HepG2 (cell line): ENCODE measurements around the gene QDPR. TPM values are rescaled to one million over a fixed set of nuclear protein-coding genes. Genes with fewer than 3 reads are reported as not detected.

Experiments used
- FOXK1 ChIP-seq: sonication (generic); formaldehyde crosslinking; IDR thresholded peaks from 2 replicates; pipeline ENCODE4 v1.4.0; 2020; ENCODE audit warnings: low read depth, missing genetic modification reagents, borderline replicate concordance
- KLF15 ChIP-seq: sonication (generic); formaldehyde crosslinking; IDR thresholded peaks from 2 replicates; pipeline ENCODE4 v1.8.1; 2023; ENCODE audit warnings: borderline replicate concordance, mild to moderate bottlenecking, inconsistent platforms, missing genetic modification reagents, mixed read lengths
- MAFK ChIP-seq, 2 experiments: IDR thresholded peaks in 1 of 2; conservative IDR thresholded peaks in 1 of 2; 2 replicates each; pipeline ENCODE4 v1.6.1; 2011; ENCODE audit warnings: improper control_type of control experiment in 2 of 2, low read length in 2 of 2
- MAZ ChIP-seq, 2 experiments: sonication (generic) in 1 of 2; formaldehyde crosslinking in 1 of 2; IDR thresholded peaks; 2 replicates each; pipeline versions ENCODE4 v1.5.0 to v1.6.1; 2012 to 2020; ENCODE audit warnings: low read depth in 2 of 2, mild to moderate bottlenecking in 2 of 2, borderline replicate concordance in 1 of 2, improper control_type of control experiment in 1 of 2, low read length in 1 of 2, missing genetic modification reagents in 1 of 2, moderate library complexity in 1 of 2
- MIXL1 ChIP-seq: IDR thresholded peaks from 2 replicates; pipeline ENCODE4 v1.6.1; 2016
- NCOR1 ChIP-seq: fragments of 200-600 bp; sonication (generic); IDR thresholded peaks from 2 replicates; pipeline ENCODE4 v1.7.0; 2017; ENCODE audit warnings: antibody characterized with exemption, low read length, borderline replicate concordance
- NFRKB ChIP-seq: fragments of 450-650 bp; IDR thresholded peaks from 2 replicates; pipeline ENCODE4 v1.6.1; 2017
- SALL1 ChIP-seq: sonication (generic); formaldehyde crosslinking; IDR thresholded peaks from 2 replicates; pipeline ENCODE4 v1.8.0; 2022; ENCODE audit warnings: mild to moderate bottlenecking, missing genetic modification reagents
- SNAPC2 ChIP-seq: sonication (generic); formaldehyde crosslinking; IDR thresholded peaks from 2 replicates; pipeline ENCODE4 v1.8.1; 2022; ENCODE audit warnings: mild to moderate bottlenecking, missing genetic modification reagents
- SOX6 ChIP-seq, 2 experiments: fragments of 450-650 bp in 1 of 2; sonication (generic) in 1 of 2; formaldehyde crosslinking in 1 of 2; IDR thresholded peaks; 2 replicates each; pipeline versions ENCODE4 v1.4.0 to v1.6.1; 2017 to 2020; ENCODE audit warnings: antibody characterized with exemption in 1 of 2, mild to moderate bottlenecking in 1 of 2, missing genetic modification reagents in 1 of 2
- SRSF4 ChIP-seq: fragments of 200-400 bp; formaldehyde crosslinking; IDR thresholded peaks from one replicate; pipeline ENCODE4 v1.6.1; 2018; ENCODE audit warnings: mild to moderate bottlenecking, low read depth, low read length, moderate library complexity; ENCODE audit not compliant: poor library complexity, severe bottlenecking
- TFDP2 ChIP-seq: sonication (generic); formaldehyde crosslinking; IDR thresholded peaks from 2 replicates; pipeline ENCODE4 v1.4.0; 2020; ENCODE audit warnings: missing genetic modification reagents
- ZIK1 ChIP-seq: sonication (generic); formaldehyde crosslinking; IDR thresholded peaks from 2 replicates; pipeline ENCODE4 v1.5.0; 2020; ENCODE audit warnings: mild to moderate bottlenecking, low read depth, missing genetic modification reagents, borderline replicate concordance
- ZNF121 ChIP-seq: sonication (generic); formaldehyde crosslinking; IDR thresholded peaks from 2 replicates; pipeline ENCODE4 v1.5.0; 2020; ENCODE audit warnings: mild to moderate bottlenecking, missing genetic modification reagents
- ZNF34 ChIP-seq: sonication (generic); formaldehyde crosslinking; IDR thresholded peaks from 2 replicates; pipeline ENCODE4 v1.4.0; 2020; ENCODE audit warnings: mild to moderate bottlenecking, missing genetic modification reagents, borderline replicate concordance
- ZNF496 ChIP-seq: sonication (generic); formaldehyde crosslinking; IDR thresholded peaks from 2 replicates; pipeline ENCODE4 v1.8.1; 2023; ENCODE audit warnings: mild to moderate bottlenecking, moderate library complexity, missing genetic modification reagents; ENCODE audit not compliant: insufficient replicate concordance
- ZNF777 ChIP-seq: sonication (generic); formaldehyde crosslinking; IDR thresholded peaks from 2 replicates; pipeline ENCODE4 v1.4.0; 2020; ENCODE audit warnings: missing genetic modification reagents
- polyA plus RNA-seq, 8 experiments: library from polyadenylated mRNA; depleted of rRNA in 3 of 8; stranded (reverse) in 7 of 8; unstranded in 1 of 8; fragments of >200 nt; fragmentation: Illumina TruSeq in 4 of 8; extraction: Trizol in 4 of 8; gene quantifications; 2 replicates each; pipeline versions ENCODE4 v1.2.1 to v1.2.3, GENCODE V29; 2011 to 2016; ENCODE audit warnings: low read depth in 4 of 8, missing spikeins in 1 of 8, mixed read lengths in 1 of 8; ENCODE audit not compliant: insufficient read depth in 1 of 8
- total RNA-seq, 5 experiments: library from RNA; depleted of rRNA; stranded (reverse); fragments of >200 nt; fragmentation: Illumina TruSeq; extraction: Trizol; gene quantifications; 2 replicates each; pipeline ENCODE4 v1.2.3, GENCODE V29; 2016; ENCODE audit warnings: low read depth in 1 of 5
- TF ChIP-seq, protein P1 (sequence below): sonication (generic); formaldehyde crosslinking; IDR thresholded peaks from 2 replicates; pipeline ENCODE4 v1.4.0; 2020; ENCODE audit warnings: missing genetic modification reagents, borderline replicate concordance
- TF ChIP-seq, protein P2 (sequence below): conservative IDR thresholded peaks from 2 replicates; pipeline ENCODE4 v1.6.1; 2018; ENCODE audit warnings: missing genetic modification reagents
- TF ChIP-seq, protein P3 (sequence below): sonication (generic); formaldehyde crosslinking; IDR thresholded peaks from 2 replicates; pipeline ENCODE4 v1.8.0; 2022; ENCODE audit warnings: low read depth, missing genetic modification reagents

The QDPR gene
- total and polyA plus RNA-seq, 2 of the 13 experiments (the other 11 are each of a cell fraction or from before 2014, with no cell fraction given): 9.9 to 95.5 TPM

- TF ChIP-seq SALL1 (CRISPR knock-in tag): peak; percentile 92
- peak; percentile 65; the same call in 1 of the 2 replicates for TF ChIP-seq SNAPC2 (CRISPR knock-in tag)
- no peak for TF ChIP-seq ZNF777 (CRISPR knock-in tag)
- TF ChIP-seq NCOR1: peak; percentile 100
- TF ChIP-seq MIXL1 (CRISPR knock-in tag): peak; percentile 98
- no peak for TF ChIP-seq ZIK1
- no peak for TF ChIP-seq MAZ (IDR thresholded peaks at IDR 0.05; ENCODE audit: borderline replicate concordance, low read depth, low read length)
- 0 out of 2 replicates have a peak, but pooled peaks have one; percentile 5 for TF ChIP-seq MAZ (CRISPR knock-in tag; IDR thresholded peaks at IDR 0.05; ENCODE audit: low read depth)
- TF ChIP-seq SRSF4: no peak
- TF ChIP-seq, protein P1, sequence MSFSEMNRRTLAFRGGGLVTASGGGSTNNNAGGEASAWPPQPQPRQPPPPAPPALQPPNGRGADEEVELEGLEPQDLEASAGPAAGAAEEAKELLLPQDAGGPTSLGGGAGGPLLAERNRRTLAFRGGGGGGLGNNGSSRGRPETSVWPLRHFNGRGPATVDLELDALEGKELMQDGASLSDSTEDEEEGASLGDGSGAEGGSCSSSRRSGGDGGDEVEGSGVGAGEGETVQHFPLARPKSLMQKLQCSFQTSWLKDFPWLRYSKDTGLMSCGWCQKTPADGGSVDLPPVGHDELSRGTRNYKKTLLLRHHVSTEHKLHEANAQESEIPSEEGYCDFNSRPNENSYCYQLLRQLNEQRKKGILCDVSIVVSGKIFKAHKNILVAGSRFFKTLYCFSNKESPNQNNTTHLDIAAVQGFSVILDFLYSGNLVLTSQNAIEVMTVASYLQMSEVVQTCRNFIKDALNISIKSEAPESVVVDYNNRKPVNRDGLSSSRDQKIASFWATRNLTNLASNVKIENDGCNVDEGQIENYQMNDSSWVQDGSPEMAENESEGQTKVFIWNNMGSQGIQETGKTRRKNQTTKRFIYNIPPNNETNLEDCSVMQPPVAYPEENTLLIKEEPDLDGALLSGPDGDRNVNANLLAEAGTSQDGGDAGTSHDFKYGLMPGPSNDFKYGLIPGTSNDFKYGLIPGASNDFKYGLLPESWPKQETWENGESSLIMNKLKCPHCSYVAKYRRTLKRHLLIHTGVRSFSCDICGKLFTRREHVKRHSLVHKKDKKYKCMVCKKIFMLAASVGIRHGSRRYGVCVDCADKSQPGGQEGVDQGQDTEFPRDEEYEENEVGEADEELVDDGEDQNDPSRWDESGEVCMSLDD (CRISPR knock-in tag): no peak
- TF ChIP-seq NFRKB: no peak
- no peak for TF ChIP-seq KLF15 (CRISPR knock-in tag)
- no peak for TF ChIP-seq SOX6 (IDR thresholded peaks at IDR 0.05)
- peak; percentile 98 for TF ChIP-seq SOX6 (CRISPR knock-in tag; IDR thresholded peaks at IDR 0.05)
- peak; percentile 75; the same call in 1 of the 2 replicates for TF ChIP-seq ZNF34 (CRISPR knock-in tag)
- TF ChIP-seq, protein P2, sequence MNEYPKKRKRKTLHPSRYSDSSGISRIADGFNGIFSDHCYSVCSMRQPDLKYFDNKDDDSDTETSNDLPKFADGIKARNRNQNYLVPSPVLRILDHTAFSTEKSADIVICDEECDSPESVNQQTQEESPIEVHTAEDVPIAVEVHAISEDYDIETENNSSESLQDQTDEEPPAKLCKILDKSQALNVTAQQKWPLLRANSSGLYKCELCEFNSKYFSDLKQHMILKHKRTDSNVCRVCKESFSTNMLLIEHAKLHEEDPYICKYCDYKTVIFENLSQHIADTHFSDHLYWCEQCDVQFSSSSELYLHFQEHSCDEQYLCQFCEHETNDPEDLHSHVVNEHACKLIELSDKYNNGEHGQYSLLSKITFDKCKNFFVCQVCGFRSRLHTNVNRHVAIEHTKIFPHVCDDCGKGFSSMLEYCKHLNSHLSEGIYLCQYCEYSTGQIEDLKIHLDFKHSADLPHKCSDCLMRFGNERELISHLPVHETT: no peak
- peak; percentile 94 for TF ChIP-seq FOXK1 (CRISPR knock-in tag)
- peak in 1 of 2 experiments; percentile 38; a peak in 2 of 4 replicates for TF ChIP-seq MAFK (conservative IDR thresholded peaks at IDR 0.05 in 1 of 2, IDR thresholded peaks at IDR 0.05 in 1 of 2; ENCODE audit: low read length in 2 of 2)
- 0 out of 2 replicates have a peak, but pooled peaks have one; percentile 38 for TF ChIP-seq ZNF121 (CRISPR knock-in tag)
- TF ChIP-seq TFDP2 (CRISPR knock-in tag): no peak
- TF ChIP-seq ZNF496 (CRISPR knock-in tag): no peak
- TF ChIP-seq, protein P3, sequence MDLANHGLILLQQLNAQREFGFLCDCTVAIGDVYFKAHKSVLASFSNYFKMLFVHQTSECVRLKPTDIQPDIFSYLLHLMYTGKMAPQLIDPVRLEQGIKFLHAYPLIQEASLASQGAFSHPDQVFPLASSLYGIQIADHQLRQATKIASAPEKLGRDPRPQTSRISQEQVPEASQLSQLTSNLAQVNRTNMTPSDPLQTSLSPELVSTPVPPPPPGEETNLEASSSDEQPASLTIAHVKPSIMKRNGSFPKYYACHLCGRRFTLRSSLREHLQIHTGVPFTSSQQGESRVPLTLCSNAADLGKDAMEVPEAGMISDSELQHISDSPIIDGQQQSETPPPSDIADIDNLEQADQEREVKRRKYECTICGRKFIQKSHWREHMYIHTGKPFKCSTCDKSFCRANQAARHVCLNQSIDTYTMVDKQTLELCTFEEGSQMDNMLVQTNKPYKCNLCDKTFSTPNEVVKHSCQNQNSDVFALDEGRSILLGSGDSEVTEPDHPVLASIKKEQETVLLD (CRISPR knock-in tag): no peak
Measured at GRCh38 chr4:17558941-17559708, 47.2 kb upstream of the QDPR start (continued).
